ENCODE results near the gene MCOLN1. TPM values are rescaled to one million over a fixed set of nuclear protein-coding genes. Genes with fewer than 3 reads are reported as not detected.

MCOLN1 gene
- total and polyA plus RNA-seq, 9 of the 15 experiments (the other 6 are each of a cell fraction or from before 2014, with no cell fraction given), result 0.25 to 15.4 (median 7.1) TPM

- TF ChIP-seq ZBTB11 (CRISPR knock-in tag; IDR thresholded peaks at IDR 0.05) (peak in 1 of 3 experiments; percentile 83; a peak in 2 of 6 replicates), ZNF699 (CRISPR knock-in tag; IDR thresholded peaks at IDR 0.05; ENCODE audit: insufficient replicate concordance) (no peak), TEAD1 (CRISPR knock-in tag; IDR thresholded peaks at IDR 0.05) (peak in 1 of 2 experiments; percentile 91; a peak in 2 of 4 replicates), ZNF280A (IDR thresholded peaks at IDR 0.05; ENCODE audit: low read depth, partially characterized antibody) (no peak), ELF2 (CRISPR knock-in tag; IDR thresholded peaks at IDR 0.05) (peak; percentile 25; the same call in 1 of the 2 replicates), PATZ1 (CRISPR knock-in tag; IDR thresholded peaks at IDR 0.05; ENCODE audit: borderline replicate concordance) (no peak), SETDB1 (IDR thresholded peaks at IDR 0.05; ENCODE audit: low read length) (no peak), SMC3 (conservative IDR thresholded peaks at IDR 0.05; ENCODE audit: insufficient read depth, low read depth, low read length) (no peak), SIN3B (IDR thresholded peaks at IDR 0.05; ENCODE audit: low read depth) (peak; percentile 12; the same call in 1 of the 2 replicates), POLR2H (tag; IDR thresholded peaks at IDR 0.05; ENCODE audit: low read depth) (no peak), NFRKB (IDR thresholded peaks at IDR 0.05; ENCODE audit: low read depth) (no peak), BCL6 (CRISPR knock-in tag; IDR thresholded peaks at IDR 0.05) (no peak), ZNF212 (CRISPR knock-in tag; IDR thresholded peaks at IDR 0.05) (no peak), ATF1 (CRISPR knock-in tag; IDR thresholded peaks at IDR 0.05) (peak; percentile 50), ATF1 (tag; IDR thresholded peaks at IDR 0.05) (peak; percentile 98), SMARCC2 (IDR thresholded peaks at IDR 0.05; ENCODE audit: low read depth) (no peak), ZNF124 (CRISPR knock-in tag; IDR thresholded peaks at IDR 0.05) (no peak), TAL1 (IDR thresholded peaks at IDR 0.05) (no peak), TRIM25 (IDR thresholded peaks at IDR 0.05; ENCODE audit: borderline replicate concordance) (no peak)
Measured at GRCh38 chr19:7535047-7535997, 12.9 kb downstream of the MCOLN1 start, which contains the start of gene PNPLA6 (continued).

Measured in K562 (cell line).